K562 (cell line): ENCODE measurements around the gene FAM43B. TPM values are rescaled to one million over a fixed set of nuclear protein-coding genes. Genes with fewer than 3 reads are reported as not detected.

ENCODE experiments used
- ATAC-seq: fragments of 200-7000 bp; cut with Tn5 transposase; 3 replicates; pipeline ENCODE4 v1.9.1; 2020; ENCODE audit warnings: moderate library complexity
- BruUV-seq: library from RNA; stranded (reverse); fragments of 400-500 nt; replicated peaks from 2 replicates; lab custom pipeline; 2021; lab: Mats Ljungman, UMichigan
- CTCF ChIA-PET: fragments of 300-600 bp; formaldehyde crosslinking; extraction: SDS; loops from one replicate; lab custom pipeline; 2021; ENCODE audit warnings: low intra/inter-chr PET ratio; lab: Yijun Ruan, JAX
- POLR2A ChIA-PET: fragments of 300-600, 350-650 bp; sonication (Branson Sonifier 250); formaldehyde crosslinking; extraction: SDS; loops from one replicate; lab custom pipeline; 2021; ENCODE audit warnings: antibody characterized with exemption, inconsistent platforms; lab: Yijun Ruan, JAX
- DNase-seq, 4 experiments: peaks; one replicate each; pipeline versions ENCODE4 v3.0.0 to v3.0.0-alpha.2; 2011 to 2018; ENCODE audit warnings: low spot score in 3 of 4, mixed read lengths in 3 of 4; ENCODE audit errors: extremely low read depth in 1 of 4
- FAIRE-seq: peaks from 2 replicates; lab custom pipeline; 2011; peaks lifted over from hg19 to GRCh38; lab: Jason Lieb, UNC
- H2AFZ ChIP-seq: 2 replicates; pipeline ENCODE4 v1.6.0; 2011; ENCODE audit warnings: low read depth, low read length, control low read depth, inconsistent platforms
- H3K27ac ChIP-seq: fragments of 200-600 bp; 3 replicates; pipeline ENCODE4 v1.8.0; 2011; ENCODE audit warnings: low read depth, mild to moderate bottlenecking, control low read depth, inconsistent platforms, low read length, moderate library complexity, mixed read lengths; ENCODE audit errors: extremely low read depth
- H3K27me3 ChIP-seq, 2 experiments: fragments of 300-600 bp in 1 of 2; 2 replicates in 1 of 2; 3 replicates in 1 of 2; pipeline versions ENCODE4 v1.6.0 to v1.8.0; 2011; ENCODE audit warnings: inconsistent platforms in 2 of 2, low read length in 2 of 2, mild to moderate bottlenecking in 1 of 2, mixed read lengths in 1 of 2, moderate library complexity in 1 of 2; ENCODE audit not compliant: control insufficient read depth in 2 of 2, insufficient read depth in 2 of 2
- H3K36me3 ChIP-seq: fragments of 300-600 bp; 3 replicates; pipeline ENCODE4 v1.8.0; 2011; ENCODE audit warnings: mild to moderate bottlenecking, low read length, inconsistent platforms; ENCODE audit not compliant: control insufficient read depth, insufficient read depth
- H3K4me1 ChIP-seq, 2 experiments: fragments of 200-600 bp in 1 of 2; replicated peaks in 1 of 2; 2 replicates in 1 of 2; 3 replicates in 1 of 2; pipeline versions ENCODE4 v1.5.1 to v1.8.0; 2011; ENCODE audit warnings: inconsistent platforms in 2 of 2, low read length in 2 of 2, mild to moderate bottlenecking in 1 of 2, mixed read lengths in 1 of 2, moderate library complexity in 1 of 2; ENCODE audit not compliant: control insufficient read depth in 2 of 2, insufficient read depth in 2 of 2
- H3K4me2 ChIP-seq: 2 replicates; pipeline ENCODE4 v1.6.1; 2011; ENCODE audit warnings: low read length, control low read depth, inconsistent platforms, mixed read lengths; ENCODE audit not compliant: insufficient read depth
- H3K4me3 ChIP-seq: fragments of 200-600 bp; sonication (generic), shearing (Covaris generic); 2 replicates; pipeline ENCODE4 v1.5.1; 2016; ENCODE audit warnings: control low read depth, inconsistent platforms
- H3K79me2 ChIP-seq: fragments of 200-600 bp; 3 replicates; pipeline ENCODE4 v1.8.0; 2011; ENCODE audit warnings: low read length, inconsistent platforms; ENCODE audit not compliant: control insufficient read depth, insufficient read depth
- H3K9ac ChIP-seq, 2 experiments: 2 replicates each; pipeline versions ENCODE4 v1.6.0 to v1.6.1; 2011; ENCODE audit warnings: low read depth in 2 of 2, low read length in 2 of 2, control low read depth in 1 of 2, inconsistent platforms in 1 of 2, mild to moderate bottlenecking in 1 of 2, mixed read lengths in 1 of 2; ENCODE audit not compliant: insufficient read depth in 1 of 2
- H3K9me1 ChIP-seq: one replicate; pipeline ENCODE4 v1.6.0; 2011; ENCODE audit warnings: inconsistent platforms, mild to moderate bottlenecking, low read length, moderate library complexity; ENCODE audit not compliant: control insufficient read depth, insufficient read depth
- H3K9me3 ChIP-seq: replicated peaks from 2 replicates; pipeline ENCODE4 v1.5.1; 2011; ENCODE audit warnings: low read depth, low read length, inconsistent platforms; ENCODE audit not compliant: control insufficient read depth, insufficient read depth
- H4K20me1 ChIP-seq: replicated peaks from 2 replicates; pipeline ENCODE4 v1.6.1; 2011; ENCODE audit warnings: low read length, inconsistent platforms, mixed read lengths; ENCODE audit not compliant: control insufficient read depth, insufficient read depth
- C11orf30 ChIP-seq: fragments of 450-650 bp; IDR thresholded peaks from 2 replicates; pipeline ENCODE4 v1.6.1; 2016; ENCODE audit warnings: low read depth, mild to moderate bottlenecking
- LEF1 ChIP-seq: fragments of 450-650 bp; IDR thresholded peaks from 2 replicates; pipeline ENCODE4 v1.6.1; 2016; ENCODE audit warnings: mild to moderate bottlenecking
- THRAP3 ChIP-seq: fragments of 450-650 bp; IDR thresholded peaks from 2 replicates; pipeline ENCODE4 v1.6.1; 2016; ENCODE audit warnings: mild to moderate bottlenecking, inconsistent platforms, borderline replicate concordance
- ZNF316 ChIP-seq: fragments of 450-650 bp; IDR thresholded peaks from 2 replicates; pipeline ENCODE4 v1.6.1; 2016
- WGBS: fragments of 100-300 bp; shearing (Covaris generic); methylation state at CpG from one replicate; pipeline ENCODE4 v1.1.6; 2016; ENCODE audit warnings: low coverage, mixed read lengths; ENCODE audit not compliant: insufficient coverage; ENCODE audit errors: missing lambda C conversion rate; 5-methylcytosine and 5-hydroxymethylcytosine counted together
- in situ Hi-C: fragments of 300-500 bp; cut with MboI; formaldehyde crosslinking; loops from 4 replicates; pipeline ENCODE4 v1.15.0; 2018; ENCODE audit warnings: inconsistent platforms, mixed read lengths
- intact Hi-C: fragments of 100-400 bp; cut with micrococcal nuclease; formaldehyde crosslinking; loops from 2 replicates; pipeline ENCODE4 v1.14.2; 2022
- polyA plus RNA-seq, 8 experiments: library from polyadenylated mRNA; depleted of rRNA in 4 of 8; stranded (reverse) in 5 of 8; unstranded in 3 of 8; fragments of >200 nt; fragmentation: Nextera tagmentation in 2 of 8; fragmentation: Illumina TruSeq in 1 of 8; extraction: Ambion mirVana in 2 of 8; extraction: Trizol in 1 of 8; gene quantifications; 2 replicates each; pipeline versions ENCODE4 v1.2.1 to v1.2.3, GENCODE V29; 2011 to 2014; ENCODE audit warnings: inconsistent platforms in 1 of 8, missing spikeins in 1 of 8
- total RNA-seq, 7 experiments: library from RNA; depleted of rRNA in 6 of 7; stranded (reverse); fragments of >200 nt in 6 of 7; fragmentation: Illumina TruSeq in 2 of 7; extraction: Trizol in 2 of 7; gene quantifications; 2 replicates each; pipeline versions ENCODE4 v1.2.1 to v1.2.3, GENCODE V29; 2011 to 2021; ENCODE audit warnings: low replicate concordance in 1 of 7

Gene FAM43B
- total and polyA plus RNA-seq, 9 of the 15 experiments (the other 6 are each of a cell fraction or from before 2014, with no cell fraction given) = not detected

DNA sequence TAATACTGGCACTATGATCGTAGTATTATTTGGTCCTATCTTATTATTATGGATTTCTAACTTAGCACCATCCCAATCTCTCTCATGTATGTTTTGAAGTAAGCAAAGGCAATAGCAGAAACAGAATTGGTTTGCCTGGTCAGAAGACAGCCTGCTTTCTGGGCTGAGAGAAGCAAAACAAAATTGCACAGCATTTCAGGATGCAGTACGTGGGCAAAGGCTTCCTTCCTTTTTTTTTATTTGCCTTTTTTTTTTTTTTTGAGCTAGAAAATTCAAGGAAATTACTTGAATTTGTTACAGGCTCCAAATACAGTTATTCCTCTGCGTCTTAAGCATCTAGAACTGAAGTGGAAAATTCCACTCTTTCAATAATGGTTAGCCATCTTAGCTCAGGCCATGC, 45.3 kb downstream of the FAM43B start (continued):
- TF ChIP-seq LEF1 = no peak

DNA sequence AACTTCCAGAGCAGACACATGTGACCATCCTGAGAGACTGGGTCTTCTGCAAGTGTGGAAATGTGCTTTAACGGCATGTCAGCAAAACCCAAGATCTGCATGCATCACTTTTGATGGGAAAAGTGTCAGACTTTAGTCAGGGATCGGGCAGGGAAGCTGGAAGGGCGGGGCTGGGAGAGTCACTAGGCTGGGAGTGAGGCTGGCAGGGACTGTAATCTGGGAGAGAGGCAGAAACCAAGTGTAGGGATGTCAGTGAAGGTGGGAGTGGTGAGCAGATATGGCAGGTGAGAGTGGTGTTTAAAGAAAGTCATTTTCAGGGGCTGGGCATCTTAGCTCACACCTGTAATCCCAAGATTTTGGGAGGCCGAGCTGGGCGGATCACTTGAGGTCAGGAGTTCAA, 47.8 kb downstream of the FAM43B start:
- 25% methylated on average over 5 of the region's 5 CpGs for WGBS
- Histone ChIP-seq H2AFZ (no peak overlapping the region), H4K20me1 (no peaks in the 10 kb centered on the region), H3K9ac (no peak overlapping the region), H3K27ac (no peak overlapping the region), H3K4me2 (no peak overlapping the region), H3K27me3 (peaks cover 2 to 9% of the 10 kb centered on the region in 2 experiments; a peak in 4 of 5 replicates), H3K79me2 (no peaks in the 10 kb centered on the region), H3K9me3 (no peaks in the 10 kb centered on the region), H3K36me3 (no peaks in the 10 kb centered on the region), H3K4me1 (no peaks in the 10 kb centered on the region), H3K4me3 (no peak overlapping the region), H3K9me1 (no peaks in the 10 kb centered on the region)
- CTCF ChIA-PET = no interaction called here
- intact Hi-C loops (no loop called here), in situ Hi-C loops (no loop called here)
- no peak for FAIRE-seq
- BruUV-seq = no TSS peak
- no peak for DNase-seq
- no peak for ATAC-seq
- POLR2A ChIA-PET = interaction anchor here (0.6 to 1.1 kb wide), 3 partner anchors 8 to 542 kb away, joined by 3 to 4 read pairs (median 3); no protein-coding TSS in a partner anchor
- TF ChIP-seq ZNF316 (peak; percentile 25), C11orf30 (peak; percentile 21; the same call in 1 of the 2 replicates), THRAP3 (no peak)
